ENCODE results near the gene TANGO2. TPM values are rescaled to one million over a fixed set of nuclear protein-coding genes. Genes with fewer than 3 reads are reported as not detected.

TANGO2 gene
- total RNA-seq, 1 experiment from 2014 or later = 13.9 TPM

DNA sequence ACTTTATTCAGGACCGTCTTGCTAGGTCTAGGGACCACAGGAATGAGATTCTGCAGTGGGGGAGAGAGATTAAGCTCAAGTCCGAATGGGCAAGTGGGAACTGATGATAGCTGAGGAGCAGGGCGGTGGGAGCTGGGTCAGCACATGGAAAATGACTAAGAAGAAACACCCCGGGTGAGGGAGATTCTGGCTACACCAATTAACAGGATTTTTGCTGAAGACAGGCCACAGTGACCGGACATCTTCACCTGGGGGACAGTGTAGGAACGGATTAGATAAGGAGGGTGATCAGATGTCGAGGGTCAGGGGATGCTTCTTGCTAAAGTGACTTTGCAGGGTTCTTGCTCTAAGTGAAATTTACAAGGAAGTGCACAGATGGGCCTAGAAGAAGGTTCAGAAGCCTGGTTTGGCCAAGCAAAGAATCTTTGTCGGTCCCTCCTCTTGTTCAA, 50.6 kb downstream of the TANGO2 start:
- no peak overlapping the region for H3K27ac Mint-ChIP-seq (ENCODE audit: low read depth, unreplicated experiment)
- no peaks in the 10 kb centered on the region for H3K27me3 Mint-ChIP-seq (ENCODE audit: insufficient read depth, unreplicated experiment)
- POLR2A ChIA-PET = no interaction called here
- H3K9me3 Mint-ChIP-seq (ENCODE audit: unreplicated experiment) = no peaks in the 10 kb centered on the region
- peaks cover 6% of the 10 kb centered on the region for H3K36me3 Mint-ChIP-seq (ENCODE audit: insufficient read depth, unreplicated experiment)
- H3K4me3 Mint-ChIP-seq (ENCODE audit: unreplicated experiment) = no peak overlapping the region
- no peaks in the 10 kb centered on the region for H3K4me1 Mint-ChIP-seq (ENCODE audit: insufficient read depth, unreplicated experiment)
- no TSS peak for BruUV-seq (replicated peaks)
- intact Hi-C loops (cut with micrococcal nuclease) = no loop called here
- DNase-seq (ENCODE audit: unreplicated experiment) = no peak
- CTCF ChIA-PET = interaction anchor here (0.7 kb wide), 1 partner anchor 59 kb away, joined by 3 read pairs; no protein-coding TSS in a partner anchor
- TF ChIP-seq, protein P1, sequence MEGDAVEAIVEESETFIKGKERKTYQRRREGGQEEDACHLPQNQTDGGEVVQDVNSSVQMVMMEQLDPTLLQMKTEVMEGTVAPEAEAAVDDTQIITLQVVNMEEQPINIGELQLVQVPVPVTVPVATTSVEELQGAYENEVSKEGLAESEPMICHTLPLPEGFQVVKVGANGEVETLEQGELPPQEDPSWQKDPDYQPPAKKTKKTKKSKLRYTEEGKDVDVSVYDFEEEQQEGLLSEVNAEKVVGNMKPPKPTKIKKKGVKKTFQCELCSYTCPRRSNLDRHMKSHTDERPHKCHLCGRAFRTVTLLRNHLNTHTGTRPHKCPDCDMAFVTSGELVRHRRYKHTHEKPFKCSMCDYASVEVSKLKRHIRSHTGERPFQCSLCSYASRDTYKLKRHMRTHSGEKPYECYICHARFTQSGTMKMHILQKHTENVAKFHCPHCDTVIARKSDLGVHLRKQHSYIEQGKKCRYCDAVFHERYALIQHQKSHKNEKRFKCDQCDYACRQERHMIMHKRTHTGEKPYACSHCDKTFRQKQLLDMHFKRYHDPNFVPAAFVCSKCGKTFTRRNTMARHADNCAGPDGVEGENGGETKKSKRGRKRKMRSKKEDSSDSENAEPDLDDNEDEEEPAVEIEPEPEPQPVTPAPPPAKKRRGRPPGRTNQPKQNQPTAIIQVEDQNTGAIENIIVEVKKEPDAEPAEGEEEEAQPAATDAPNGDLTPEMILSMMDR (IDR thresholded peaks at IDR 0.05; ENCODE audit: unreplicated experiment) = no peak

DNA sequence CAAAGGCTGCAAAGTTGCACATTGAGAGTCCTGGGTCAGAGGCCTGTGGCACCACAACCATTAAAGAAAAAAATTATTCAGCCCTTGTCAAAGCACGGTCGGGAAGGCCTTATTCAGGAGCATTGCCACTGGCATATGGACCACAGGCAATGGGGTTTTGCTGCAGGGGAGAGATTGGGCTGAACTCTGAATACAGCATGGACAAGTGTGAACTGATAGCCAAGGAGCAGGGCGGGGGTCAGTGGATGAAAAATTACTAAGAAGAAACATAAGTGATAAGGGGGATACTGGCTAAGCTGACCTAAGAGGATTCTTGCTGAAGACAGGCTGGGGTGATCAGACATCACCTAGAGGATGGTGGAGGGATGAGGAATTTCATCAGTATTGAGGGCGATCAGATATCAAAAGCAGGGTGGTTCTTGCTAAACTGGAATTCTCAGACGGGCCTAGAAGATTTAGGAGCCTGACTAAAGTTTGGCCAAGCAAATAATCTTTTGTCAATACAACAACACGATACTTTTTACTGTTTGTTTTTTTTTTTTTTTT, 55.8 kb downstream of the TANGO2 start:
- no peak for DNase-seq (ENCODE audit: unreplicated experiment)
- peaks cover 7% of the 10 kb centered on the region for H3K36me3 Mint-ChIP-seq (ENCODE audit: insufficient read depth, unreplicated experiment)
- H3K27me3 Mint-ChIP-seq (ENCODE audit: insufficient read depth, unreplicated experiment) = no peaks in the 10 kb centered on the region
- peaks cover 4% of the 10 kb centered on the region for H3K4me1 Mint-ChIP-seq (ENCODE audit: insufficient read depth, unreplicated experiment)
- no peak overlapping the region for H3K4me3 Mint-ChIP-seq (ENCODE audit: unreplicated experiment)
- ChIA-PET CTCF (no interaction called here), POLR2A (no interaction called here)
- no peaks in the 10 kb centered on the region for H3K9me3 Mint-ChIP-seq (ENCODE audit: unreplicated experiment)
- peak overlapping the region; percentile 71 for H3K27ac Mint-ChIP-seq (ENCODE audit: low read depth, unreplicated experiment)
- TF ChIP-seq, protein P1 (IDR thresholded peaks at IDR 0.05; ENCODE audit: unreplicated experiment) = no peak
- no TSS peak for BruUV-seq (replicated peaks)
- intact Hi-C loops (cut with micrococcal nuclease) = no loop called here

DNA sequence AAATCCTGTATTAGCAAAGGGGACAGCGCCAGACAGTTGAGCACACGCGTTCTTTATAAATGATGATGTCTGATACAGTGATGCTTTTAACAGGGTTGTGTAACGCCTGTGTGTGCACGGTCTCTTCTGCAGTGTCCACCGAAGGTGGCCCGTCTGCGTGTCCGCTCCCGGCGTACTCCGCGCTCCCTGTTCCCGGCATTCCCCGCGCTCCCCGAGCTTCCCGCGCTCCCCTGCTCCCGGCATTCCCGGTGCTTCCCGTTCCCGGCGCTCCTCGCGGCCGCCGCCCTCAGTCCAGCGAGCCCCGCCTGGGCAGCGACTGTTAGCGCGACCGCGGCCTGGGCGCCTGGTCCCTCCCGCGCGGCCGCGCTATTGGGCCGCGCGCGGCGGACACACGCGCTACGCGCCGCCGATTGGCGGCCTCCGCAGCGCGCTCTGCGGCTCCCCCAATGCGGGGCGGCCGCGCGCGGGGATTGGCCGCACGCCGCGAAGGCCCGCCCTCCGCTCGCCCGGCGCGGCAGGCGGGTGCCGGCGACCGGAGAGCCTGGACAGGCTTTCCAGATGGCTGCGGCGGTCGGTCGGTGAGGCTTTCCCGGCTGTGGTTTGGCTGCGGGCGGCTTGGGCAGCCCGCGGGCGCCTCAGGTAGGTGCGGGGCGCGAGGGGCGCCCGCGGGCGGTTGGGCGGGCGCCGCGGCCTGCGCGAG, 59.0 kb downstream of the TANGO2 start, which contains the start of gene DGCR8:
DGCR8 (plus strand) TSS at position 497 of the 700 bp plus-strand sequence. CDS start 5,723 bp downstream, outside the sequence.
- ChIA-PET CTCF (no interaction called here), POLR2A (interaction anchor here (0.6 to 1.6 kb wide), 11 partner anchors 10 to 648 kb away, joined by 3 to 8 read pairs (median 5); partner anchors contain the start of genes MRPL40, TANGO2 and TRMT2A)
- peak within 1 kb of the TSS; percentile 92 for H3K4me3 Mint-ChIP-seq (ENCODE audit: unreplicated experiment)
- intact Hi-C loops (cut with micrococcal nuclease) = no loop called here
- H3K27ac Mint-ChIP-seq (ENCODE audit: low read depth, unreplicated experiment) = peak within 1 kb of the TSS; percentile 79
- no peaks in the 10 kb centered on the region for H3K27me3 Mint-ChIP-seq (ENCODE audit: insufficient read depth, unreplicated experiment)
- H3K9me3 Mint-ChIP-seq (ENCODE audit: unreplicated experiment) = no peaks in the 10 kb centered on the region
- peaks cover 23% of the 10 kb centered on the region for H3K36me3 Mint-ChIP-seq (ENCODE audit: insufficient read depth, unreplicated experiment)
- TF ChIP-seq, protein P1 (IDR thresholded peaks at IDR 0.05; ENCODE audit: unreplicated experiment) = no peak
- no TSS peak for BruUV-seq (replicated peaks)
- DNase-seq (ENCODE audit: unreplicated experiment) = peak; percentile 94
- H3K4me1 Mint-ChIP-seq (ENCODE audit: insufficient read depth, unreplicated experiment) = peaks cover 29% of the 10 kb centered on the region

DNA sequence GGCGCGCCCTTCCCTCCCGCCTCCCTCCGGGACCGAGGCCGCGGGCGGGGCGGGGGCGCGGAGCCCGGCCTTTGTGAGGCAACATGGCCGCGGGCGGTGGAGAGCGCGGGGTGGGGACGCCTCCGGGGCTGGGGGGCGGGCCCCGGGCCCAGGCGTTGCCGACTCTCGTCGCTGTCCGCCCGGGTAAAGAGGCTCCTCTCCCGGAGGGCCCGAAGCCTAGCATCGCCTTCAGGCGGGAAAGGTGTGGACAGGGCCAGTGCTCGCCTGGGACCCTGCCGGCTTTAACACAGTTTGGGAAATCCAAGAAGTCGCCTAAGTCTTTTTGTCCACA, 59.5 kb downstream of the TANGO2 start:
- CTCF ChIA-PET = no interaction called here
- H3K27me3 Mint-ChIP-seq (ENCODE audit: insufficient read depth, unreplicated experiment) = no peaks in the 10 kb centered on the region
- peak; percentile 51 for DNase-seq (ENCODE audit: unreplicated experiment)
- intact Hi-C loops (cut with micrococcal nuclease) = no loop called here
- POLR2A ChIA-PET = interaction anchor here (0.7 to 3.2 kb wide), 8 partner anchors 15 to 648 kb away, joined by 3 to 13 read pairs (median 6); partner anchors contain the start of genes MRPL40, TANGO2 and TRMT2A
- H3K4me3 Mint-ChIP-seq (ENCODE audit: unreplicated experiment) = peak overlapping the region; percentile 92
- BruUV-seq (replicated peaks) = no TSS peak
- TF ChIP-seq, protein P1 (IDR thresholded peaks at IDR 0.05; ENCODE audit: unreplicated experiment) = no peak
- H3K4me1 Mint-ChIP-seq (ENCODE audit: insufficient read depth, unreplicated experiment) = peaks cover 31% of the 10 kb centered on the region
- peaks cover 28% of the 10 kb centered on the region for H3K36me3 Mint-ChIP-seq (ENCODE audit: insufficient read depth, unreplicated experiment)
- H3K9me3 Mint-ChIP-seq (ENCODE audit: unreplicated experiment) = no peaks in the 10 kb centered on the region
- peak overlapping the region; percentile 79 for H3K27ac Mint-ChIP-seq (ENCODE audit: low read depth, unreplicated experiment)
